Esophagus mucosa (tissue), 1 donor: ENCODE measurements around the gene DNAJA3. TPM values are rescaled to one million over a fixed set of nuclear protein-coding genes. Genes with fewer than 3 reads are reported as not detected.

Experiments used
- ATAC-seq: fragments of 200-7000 bp; cut with Tn5 transposase; one replicate; pipeline ENCODE4 v1.9.1; 2020
- total RNA-seq: library from RNA; stranded (reverse); gene quantifications from one replicate; pipeline ENCODE4 v1.2.4, GENCODE V29; 2023
- donor health status: DM: yes; HTN: yes; CAD: no.

Gene DNAJA3
- total RNA-seq, 1 donor from 2014 or later, result 40.2 TPM

DNA sequence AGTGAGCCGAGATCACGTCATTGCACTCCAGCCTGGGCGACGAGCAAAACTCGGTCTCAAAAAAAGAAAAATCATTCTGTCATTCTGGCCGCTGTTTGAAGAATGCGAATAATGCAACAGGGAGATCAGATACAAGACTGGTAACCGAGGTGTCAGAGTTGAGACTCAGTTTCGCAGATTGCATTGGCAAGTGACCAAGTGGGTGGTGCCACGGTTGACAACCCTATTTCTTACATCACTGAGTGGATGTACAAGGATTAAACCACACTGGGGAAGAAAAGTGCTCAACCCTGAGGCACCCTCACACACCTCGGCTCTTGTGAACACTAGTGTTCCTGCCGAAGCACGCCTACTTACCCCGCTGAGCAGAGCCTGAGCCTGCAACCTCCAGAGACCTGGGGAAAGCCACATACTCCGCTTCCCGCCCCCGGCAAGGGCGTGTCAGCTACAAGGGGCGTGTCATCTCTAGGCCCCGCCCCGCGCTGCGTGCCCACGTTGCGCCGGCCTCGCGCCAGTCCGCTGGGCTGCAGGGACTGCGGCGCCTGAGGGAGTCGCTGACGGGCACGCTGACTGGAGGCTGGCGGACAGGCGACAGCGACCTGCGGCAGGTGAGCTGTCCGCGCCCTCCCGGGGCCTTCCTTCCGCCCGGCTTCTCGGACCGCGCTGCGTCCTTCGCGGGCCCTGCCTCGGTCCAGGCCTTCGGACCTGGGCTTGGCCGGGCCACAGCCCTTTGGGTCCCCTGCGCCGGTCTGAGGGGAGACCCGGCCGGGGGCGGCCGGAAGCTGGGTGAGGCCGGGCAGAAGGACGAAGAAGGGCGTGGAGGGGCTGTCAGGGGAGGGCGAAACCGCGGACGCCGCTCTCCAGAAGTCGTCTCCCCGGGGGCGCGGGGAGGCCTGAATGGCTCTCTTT is 50.5 kb downstream of the DNAJA3 start, which contains the start of gene HMOX2:
Gene HMOX2 (plus strand): TSS at position 519 of the 909 bp plus-strand sequence. CDS start 29,127 bp downstream, outside the sequence.
- peak; percentile 95 for ATAC-seq

DNA sequence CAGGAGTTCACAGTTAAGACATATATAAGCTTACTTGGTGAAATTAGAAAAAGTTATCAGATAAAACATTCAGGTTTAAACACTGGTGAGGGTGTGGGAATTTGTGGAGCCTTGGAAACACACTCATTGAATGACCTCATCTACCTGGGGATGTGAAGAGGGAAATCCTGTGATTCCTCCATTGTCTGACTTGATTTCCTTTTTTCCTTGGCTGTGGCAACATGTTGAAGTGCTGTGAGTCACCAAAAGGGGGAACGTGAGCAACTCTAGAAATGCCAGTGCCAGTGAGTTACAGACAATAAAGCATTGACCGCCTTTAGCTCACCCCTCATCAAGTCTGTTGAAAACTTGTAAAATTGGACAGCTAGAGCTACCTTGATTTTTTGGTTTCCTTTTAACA is 52.3 kb downstream of the DNAJA3 start:
- ATAC-seq, result peak; percentile 14

DNA sequence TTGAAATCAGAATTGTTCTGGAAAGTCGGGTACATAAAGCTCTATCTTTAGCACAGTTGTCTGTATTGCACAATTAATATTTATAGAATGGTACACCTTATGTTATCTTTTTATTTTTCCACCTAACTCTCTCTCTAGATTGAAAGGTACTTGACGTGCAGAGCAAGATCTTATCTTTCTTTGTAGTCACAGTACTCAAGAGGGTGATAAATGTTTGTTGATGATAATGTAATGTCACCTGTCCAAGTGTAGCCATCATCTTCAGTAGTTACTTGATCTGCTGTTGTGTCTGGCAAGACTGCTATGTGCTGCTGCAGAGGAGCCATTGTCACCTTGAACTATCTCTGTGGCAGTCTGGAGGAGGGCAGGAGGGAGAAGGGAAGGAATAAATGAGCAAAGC is 55.9 kb downstream of the DNAJA3 start:
- no peak for ATAC-seq

DNA sequence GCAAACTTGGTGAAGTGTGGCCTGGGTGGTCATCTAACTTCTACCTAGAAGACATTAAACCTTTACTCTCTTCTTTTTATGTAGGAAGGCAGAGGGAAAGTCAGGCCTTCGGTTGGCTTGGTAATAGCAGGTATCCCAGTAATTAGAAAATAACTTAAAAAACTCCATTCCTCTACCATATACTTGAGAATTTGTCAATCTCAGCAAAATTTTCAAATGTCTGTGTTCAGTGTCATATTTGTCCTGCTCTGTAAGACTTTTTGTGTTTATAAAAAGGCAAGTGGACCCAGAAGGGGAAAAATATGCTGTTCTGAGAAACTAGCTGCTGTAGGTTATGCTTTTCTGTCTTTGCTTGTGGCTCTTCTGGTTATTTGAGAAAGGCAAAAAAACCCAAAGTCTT is 56.3 kb downstream of the DNAJA3 start:
- ATAC-seq, result no peak

DNA sequence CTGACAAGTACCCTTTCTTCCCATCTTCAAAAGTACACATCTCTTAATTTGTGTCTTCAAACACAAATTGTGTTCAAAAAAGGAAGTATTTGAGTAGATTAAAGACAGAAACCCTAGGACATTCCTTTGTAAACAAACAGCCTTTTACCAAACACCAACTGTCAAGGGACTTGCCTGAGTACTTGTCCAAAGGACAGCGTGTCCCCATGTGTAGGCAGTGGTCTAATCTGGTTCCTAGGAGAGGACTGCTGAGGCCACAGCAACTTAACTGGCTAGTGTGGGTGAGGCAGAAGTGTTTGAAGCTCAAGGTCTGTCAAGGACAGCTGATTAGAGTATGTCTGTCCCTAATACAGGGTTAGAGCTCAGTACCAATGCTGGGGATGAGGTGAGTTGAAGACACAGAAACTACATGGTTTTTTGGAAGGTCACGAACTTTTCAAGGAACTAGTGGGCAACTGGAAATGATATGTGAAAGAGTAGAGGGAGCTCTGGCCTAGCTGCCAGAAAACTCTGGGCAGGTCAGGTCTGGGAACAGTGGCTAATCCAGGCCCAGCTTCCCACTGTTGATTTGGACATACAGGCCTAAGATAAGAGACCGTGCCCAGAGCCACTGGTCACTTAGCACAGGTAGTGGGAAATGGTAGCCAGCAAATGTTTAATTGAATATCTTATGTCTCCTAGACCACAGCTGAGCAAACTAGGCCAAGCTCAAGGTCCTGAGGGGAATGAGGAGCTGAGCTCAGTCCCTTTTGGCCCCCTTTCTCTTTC is 60.6 kb downstream of the DNAJA3 start:
- ATAC-seq, result peak; percentile 17

DNA sequence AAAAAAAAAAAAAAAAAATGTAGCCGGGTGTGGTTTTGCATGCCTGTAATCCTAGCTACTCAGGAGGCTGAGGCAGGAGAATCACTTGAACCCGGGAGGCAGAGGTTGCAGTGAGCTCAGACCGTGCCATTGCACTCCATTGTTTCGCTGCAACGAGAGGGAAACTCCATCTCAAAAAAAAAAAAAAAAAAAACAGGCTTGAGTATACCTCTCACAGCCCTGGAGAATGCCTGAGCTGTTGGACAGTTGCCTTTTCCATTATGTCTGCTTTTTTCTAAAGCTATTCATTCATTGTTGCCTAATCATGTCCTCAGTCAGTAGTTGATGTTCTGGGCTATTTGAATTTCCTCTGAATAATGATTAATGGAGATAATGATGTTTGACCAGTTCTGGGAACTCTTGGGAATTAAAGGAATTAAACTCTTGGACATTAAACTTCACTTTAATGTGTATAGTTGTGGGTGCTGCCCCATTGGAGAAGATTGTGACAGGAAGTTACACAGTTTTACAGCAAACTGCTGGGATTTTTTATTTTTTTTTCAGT is 62.4 kb downstream of the DNAJA3 start:
- ATAC-seq, result peak; percentile 68

DNA sequence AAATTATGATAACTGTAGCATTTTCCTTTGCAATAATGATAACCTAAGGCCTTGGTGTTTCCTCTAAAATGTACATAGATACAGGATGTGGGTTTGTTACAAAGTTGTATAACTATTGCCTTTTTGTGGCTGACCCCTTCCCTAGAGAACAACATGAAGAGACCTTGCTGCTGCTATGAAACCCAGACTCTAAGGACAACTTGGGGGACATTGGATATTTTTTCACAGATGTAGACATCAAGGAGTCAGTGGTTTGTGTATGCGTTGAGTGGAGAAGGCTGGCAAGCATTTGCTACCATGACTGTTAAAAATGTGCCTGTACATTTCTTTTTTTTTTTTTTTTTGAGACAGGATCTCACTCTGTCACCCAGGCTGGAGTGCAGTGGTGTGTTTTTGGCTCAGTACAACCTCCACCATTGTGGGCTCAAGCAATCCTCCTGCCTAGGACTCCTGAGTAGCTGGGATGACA is 62.9 kb downstream of the DNAJA3 start:
- no peak for ATAC-seq

DNA sequence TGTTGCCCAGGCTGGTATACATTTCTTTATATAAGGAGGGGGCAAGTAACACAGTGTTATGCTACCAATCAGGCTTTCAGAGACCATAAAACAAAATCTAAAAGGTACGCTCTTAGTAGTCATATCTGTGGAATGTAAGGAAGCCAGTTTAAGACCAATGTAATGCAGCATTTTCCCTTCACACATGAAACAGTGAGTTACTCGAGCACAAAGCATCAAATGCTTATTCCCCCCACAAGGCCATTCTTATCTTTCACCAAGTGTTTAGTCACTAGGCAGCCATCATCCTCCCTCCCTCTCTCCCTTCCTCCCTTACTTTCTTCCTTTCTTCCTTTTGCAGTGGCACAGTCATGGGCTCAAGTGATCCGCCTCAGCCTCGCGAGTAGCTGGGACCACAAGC is 63.4 kb downstream of the DNAJA3 start:
- no peak for ATAC-seq

DNA sequence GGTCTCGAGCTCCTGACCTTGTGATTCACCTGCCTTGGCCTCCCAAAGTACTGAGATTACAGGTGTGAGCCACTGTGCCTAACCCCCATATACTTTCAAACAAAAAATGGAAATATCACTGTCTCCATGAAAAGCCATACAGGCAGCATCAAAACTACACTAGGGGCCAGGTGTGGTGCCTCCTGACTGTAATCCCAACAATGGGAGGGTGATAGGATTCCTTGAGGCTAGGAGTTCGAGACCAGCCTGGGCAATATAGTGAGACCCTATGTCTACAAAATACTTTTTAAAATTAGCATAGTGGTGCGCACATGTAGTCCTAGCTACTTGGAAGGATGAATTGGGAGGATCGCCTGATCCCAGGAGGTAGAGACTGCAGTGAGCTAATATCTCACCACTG is 66.2 kb downstream of the DNAJA3 start:
- no peak for ATAC-seq

DNA sequence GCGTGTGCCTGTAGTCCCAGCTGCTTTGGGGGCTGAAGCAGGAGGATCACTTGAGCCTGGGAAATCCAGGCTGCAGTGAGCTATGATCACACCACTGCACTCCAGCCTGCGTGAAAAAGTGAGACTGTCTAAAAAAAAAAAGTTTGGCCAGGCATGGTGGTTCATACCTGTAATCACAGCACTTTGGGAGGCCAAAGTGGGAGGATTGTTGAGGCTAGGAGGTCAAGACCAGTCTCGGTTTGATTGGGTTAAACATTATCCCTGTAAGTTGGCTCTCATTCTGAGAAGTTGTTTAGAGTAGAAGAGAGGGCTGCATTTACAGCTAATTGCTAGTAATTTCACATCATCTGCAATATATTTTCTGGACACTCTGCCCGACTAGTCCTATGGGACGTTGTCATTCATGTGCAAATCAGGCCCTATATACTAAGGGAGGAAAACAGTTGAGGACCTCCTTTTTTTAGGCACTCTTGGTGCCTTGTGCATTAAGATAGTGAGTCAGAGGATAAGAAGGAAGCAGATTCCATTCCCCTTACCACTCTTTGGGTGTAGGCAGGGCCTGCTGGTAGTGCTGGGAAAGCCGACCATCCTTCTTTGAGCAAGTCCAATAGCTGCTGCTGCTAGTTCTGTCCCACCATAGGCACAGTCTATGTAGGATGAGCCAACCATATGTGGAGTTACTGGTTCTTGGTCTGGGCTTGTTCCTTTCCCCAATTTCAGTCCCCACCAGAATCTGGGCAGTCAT is 69.2 kb downstream of the DNAJA3 start:
- ATAC-seq, result peak; percentile 77

DNA sequence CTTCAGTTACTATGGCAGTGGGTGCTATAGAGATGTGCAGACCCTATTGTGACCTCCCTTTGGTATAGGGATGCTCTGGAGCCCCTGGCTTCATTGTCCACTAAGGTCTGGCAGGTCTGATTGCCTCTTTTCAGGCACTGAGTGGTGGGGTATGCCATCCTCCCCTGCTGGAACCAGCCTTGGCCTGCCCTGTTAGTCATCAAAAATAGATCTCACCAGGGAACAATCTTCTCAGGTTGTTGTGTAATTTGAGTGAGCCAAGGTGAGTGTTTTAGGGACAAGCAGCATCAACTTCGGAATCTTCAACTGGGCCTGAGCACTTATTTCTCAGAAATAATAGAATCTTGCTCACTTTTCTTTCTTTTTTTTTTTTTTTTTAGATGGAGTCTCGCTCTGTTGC is 70.1 kb downstream of the DNAJA3 start:
- peak; percentile 47 for ATAC-seq

DNA sequence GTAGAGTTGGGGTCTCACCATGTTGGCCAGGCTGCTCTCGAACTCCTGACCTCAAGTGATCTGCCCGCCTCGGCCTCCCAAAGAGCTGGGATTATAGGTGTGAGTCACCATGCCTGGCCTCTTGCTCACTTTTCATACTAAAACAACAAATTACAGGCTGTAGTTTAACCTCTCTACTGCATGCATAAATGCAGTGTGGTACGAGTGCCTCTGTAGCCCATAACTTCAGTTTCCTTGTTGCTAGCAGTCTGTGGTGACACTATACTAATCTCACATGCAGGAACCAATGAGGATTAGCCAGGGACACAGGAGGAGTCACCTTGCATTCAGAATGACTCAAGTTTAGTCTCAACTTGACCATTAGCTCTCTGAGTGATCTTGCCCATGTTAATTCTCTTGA is 70.6 kb downstream of the DNAJA3 start:
- peak; percentile 76 for ATAC-seq

DNA sequence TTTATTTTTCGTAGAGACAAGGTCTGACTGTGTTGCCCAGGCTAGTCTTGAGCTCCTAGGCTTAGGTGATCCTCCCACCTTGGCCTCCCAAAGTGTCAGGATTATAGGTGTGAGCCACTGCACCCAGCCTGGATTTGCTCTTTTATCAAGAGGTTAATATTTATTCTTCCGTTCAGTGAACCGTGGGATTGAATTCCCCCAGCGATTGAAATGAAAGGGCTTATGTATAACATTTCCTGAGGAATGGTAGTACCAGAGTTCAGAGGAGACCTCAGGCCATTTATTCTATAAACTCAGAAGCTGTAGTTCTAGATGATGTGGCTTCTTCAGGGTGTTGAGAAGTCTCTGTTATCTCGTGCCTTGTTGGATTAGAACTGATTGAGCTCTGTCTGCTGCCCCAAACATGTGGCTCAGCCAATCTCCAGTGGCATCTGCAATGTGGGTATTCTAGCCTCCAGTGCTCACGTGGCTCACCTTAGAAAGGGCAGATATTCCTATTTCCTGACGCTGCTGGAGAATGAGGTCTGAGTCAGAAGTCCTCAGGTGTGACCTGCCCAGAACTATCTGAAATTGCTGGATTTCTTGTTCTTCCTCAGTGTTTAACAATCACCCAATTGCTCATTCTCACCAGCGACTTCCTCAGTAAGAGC is 73.0 kb downstream of the DNAJA3 start:
- peak; percentile 63 for ATAC-seq

DNA sequence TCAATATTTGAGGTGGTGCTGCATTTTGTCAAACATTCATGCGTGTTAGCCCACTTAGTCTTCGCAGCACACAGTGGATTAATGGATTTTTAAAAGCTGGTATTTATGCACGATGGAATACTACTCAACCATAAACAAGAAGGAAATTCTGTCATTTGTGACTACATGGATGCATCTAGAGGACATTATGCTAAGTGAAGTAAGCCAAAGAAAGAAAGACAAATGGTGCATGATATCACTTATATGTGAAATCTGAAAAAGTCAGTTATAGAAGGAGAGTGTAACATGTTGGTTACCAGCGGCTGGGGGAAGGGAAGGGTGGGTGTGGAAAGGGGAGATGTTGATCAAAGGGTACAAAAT is 73.5 kb downstream of the DNAJA3 start:
- ATAC-seq, result no peak

DNA sequence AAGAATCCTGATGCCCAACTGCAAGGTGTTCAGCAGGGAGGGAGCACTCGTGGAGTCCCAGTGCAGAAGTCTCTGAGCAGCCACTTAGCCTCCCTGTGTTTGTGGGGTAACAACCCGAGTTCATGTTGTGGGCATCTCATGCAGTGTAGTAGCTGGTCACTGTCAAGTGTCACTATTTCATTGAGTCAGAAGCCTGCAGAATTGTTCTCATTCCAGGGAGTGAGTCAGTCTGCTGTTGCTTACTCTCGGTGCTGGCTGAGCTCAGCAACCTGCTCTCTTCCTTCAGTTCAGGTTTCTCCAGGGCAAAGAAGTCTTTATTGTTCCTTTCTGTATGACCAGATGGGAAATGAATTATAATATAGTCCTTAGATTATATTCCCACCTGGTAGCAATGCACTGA is 74.6 kb downstream of the DNAJA3 start:
- peak; percentile 75 for ATAC-seq

DNA sequence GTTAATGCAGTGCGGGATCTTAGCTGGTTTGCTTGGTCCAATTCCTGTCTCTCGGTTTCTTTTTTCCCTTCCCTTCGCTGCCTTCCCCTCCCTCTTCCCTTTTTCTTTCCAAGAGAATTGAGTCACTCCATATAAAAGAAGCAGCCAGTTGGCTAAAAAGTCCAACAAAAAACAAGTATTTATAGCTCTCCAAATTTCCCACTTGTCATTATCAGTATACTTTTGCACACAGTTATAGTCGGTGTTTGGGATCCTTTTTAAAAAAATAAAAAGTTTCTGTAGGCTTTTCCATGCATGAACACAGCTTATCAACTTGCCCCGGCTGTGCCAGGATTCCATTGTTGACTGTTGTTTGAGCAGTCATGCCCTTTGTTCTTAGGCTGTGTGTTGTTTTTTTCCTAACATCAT is 75.4 kb downstream of the DNAJA3 start:
- ATAC-seq, result no peak

DNA sequence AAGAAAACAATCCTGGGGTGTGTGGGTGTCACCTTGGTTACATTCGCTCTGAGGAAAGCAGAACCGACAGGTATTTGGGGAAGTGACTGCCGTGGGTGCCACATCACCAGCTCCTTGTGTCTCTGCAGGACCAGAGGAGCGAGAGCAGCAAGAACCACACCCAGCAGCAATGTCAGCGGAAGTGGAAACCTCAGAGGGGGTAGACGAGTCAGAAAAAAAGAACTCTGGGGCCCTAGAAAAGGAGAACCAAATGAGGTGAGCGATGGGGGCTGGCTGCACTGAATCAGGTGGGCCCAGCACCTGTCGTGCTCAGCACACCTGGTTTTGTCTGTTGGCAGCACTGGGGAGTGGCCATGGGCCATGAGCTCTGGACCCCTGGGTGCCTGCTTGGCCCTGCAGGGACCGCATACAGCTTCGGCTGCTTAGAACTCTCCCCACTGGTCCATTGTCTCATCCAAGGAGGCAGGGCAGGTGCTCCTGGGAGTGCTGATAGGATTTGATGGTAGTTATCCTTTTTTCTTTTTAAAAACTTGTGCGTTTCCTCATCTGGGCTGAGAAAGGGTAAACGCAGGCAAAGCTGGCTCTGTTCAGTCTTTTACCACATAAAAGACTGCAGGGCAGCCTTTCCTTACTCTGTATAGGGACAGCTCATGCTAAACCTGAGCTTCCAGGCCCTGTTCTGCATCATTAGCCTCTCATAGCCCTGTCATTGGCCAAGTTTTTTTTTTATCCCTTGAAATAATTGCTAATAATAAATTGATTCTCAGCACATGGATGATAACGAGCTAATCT is 79.9 kb downstream of the DNAJA3 start:
- ATAC-seq, result peak; percentile 72
